OCI-LY7 (cell line): Measurements from ENCODE around the gene GPN1. TPM values are rescaled to one million over a fixed set of nuclear protein-coding genes. Genes with fewer than 3 reads are reported as not detected.

ENCODE experiments used
- BruUV-seq: library from RNA; stranded (reverse); fragments of 400-500 nt; replicated peaks from 2 replicates; lab custom pipeline; 2021; lab: Mats Ljungman, UMichigan
- CTCF ChIA-PET: fragments of 300-600 bp; sonication (Branson Sonifier 250); formaldehyde crosslinking; loops from one replicate; lab custom pipeline; 2022; ENCODE audit warnings: antibody characterized with exemption; ENCODE audit not compliant: unreplicated experiment; lab: Charles Lee
- POLR2A ChIA-PET: fragments of 300-600 bp; sonication (Branson Sonifier 250); formaldehyde crosslinking; loops from one replicate; lab custom pipeline; 2022; ENCODE audit warnings: antibody characterized with exemption; lab: Charles Lee
- DNase-seq: peaks from one replicate; pipeline ENCODE4 v3.0.0-alpha.2; 2015; ENCODE audit warnings: low spot score
- H2AFZ ChIP-seq: fragments of 200-600 bp; sonication (generic), shearing (Covaris generic); 2 replicates; pipeline ENCODE4 v1.6.1; 2014; ENCODE audit warnings: mild to moderate bottlenecking, antibody characterized with exemption, low read length, moderate library complexity
- H3K27ac ChIP-seq: fragments of 200-600 bp; sonication (generic); 2 replicates; pipeline ENCODE4 v1.5.1; 2014; ENCODE audit warnings: mixed run types, low read depth, mild to moderate bottlenecking, moderate library complexity, low read length, inconsistent platforms; ENCODE audit not compliant: poor library complexity, severe bottlenecking
- H3K36me3 ChIP-seq: fragments of 200-600 bp; sonication (generic); 2 replicates; pipeline ENCODE4 v1.6.1; 2014; ENCODE audit warnings: mild to moderate bottlenecking, antibody characterized with exemption, low read length, moderate library complexity, mixed read lengths; ENCODE audit not compliant: insufficient read depth
- H3K4me1 ChIP-seq: fragments of 200-600 bp; sonication (generic); 2 replicates; pipeline ENCODE4 v1.5.1; 2014; ENCODE audit warnings: mild to moderate bottlenecking, low read length; ENCODE audit not compliant: insufficient read depth, poor library complexity, severe bottlenecking
- H3K4me2 ChIP-seq: fragments of 200-600 bp; sonication (generic); 2 replicates; pipeline ENCODE4 v1.6.1; 2014; ENCODE audit warnings: mild to moderate bottlenecking, low read length
- H3K4me3 ChIP-seq: fragments of 200-600 bp; sonication (generic); 2 replicates; pipeline ENCODE4 v1.5.1; 2014; ENCODE audit warnings: mild to moderate bottlenecking, low read depth, low read length; ENCODE audit not compliant: poor library complexity, severe bottlenecking
- H3K79me2 ChIP-seq: fragments of 200-600 bp; sonication (generic); 2 replicates; pipeline ENCODE4 v1.6.1; 2016; ENCODE audit warnings: low read depth, mild to moderate bottlenecking, low read length, moderate library complexity, mixed read lengths; ENCODE audit not compliant: insufficient read depth
- H3K9me2 ChIP-seq: fragments of 200-600 bp; sonication (generic); 2 replicates; pipeline ENCODE4 v1.6.1; 2016; ENCODE audit warnings: mild to moderate bottlenecking, low read length, mixed read lengths; ENCODE audit not compliant: insufficient read depth
- H3K9me3 ChIP-seq: fragments of 200-600 bp; sonication (generic); 2 replicates; pipeline ENCODE4 v1.6.1; 2014; ENCODE audit warnings: mild to moderate bottlenecking, mixed run types, low read length, mixed read lengths
- H4K20me1 ChIP-seq: fragments of 200-600 bp; sonication (generic); 2 replicates; pipeline ENCODE4 v1.6.1; 2014; ENCODE audit warnings: mild to moderate bottlenecking, antibody characterized with exemption, low read length, moderate library complexity, mixed read lengths; ENCODE audit not compliant: insufficient read depth
- EZH2phosphoT487 ChIP-seq: fragments of 200-600 bp; sonication (generic); IDR thresholded peaks from 2 replicates; pipeline ENCODE4 v1.6.1; 2018; ENCODE audit warnings: low read depth, borderline replicate concordance, mild to moderate bottlenecking, mixed run types, antibody characterized with exemption, low read length, moderate library complexity, mixed read lengths
- intact Hi-C: fragments of 100-400 bp; cut with micrococcal nuclease; formaldehyde crosslinking; loops from one replicate; pipeline ENCODE4 v1.10.0; 2022; ENCODE audit not compliant: unreplicated experiment
- total RNA-seq, 2 experiments: library from RNA; depleted of rRNA in 1 of 2; stranded (reverse); fragments of >200 nt in 1 of 2; shearing (Covaris generic) in 1 of 2; gene quantifications; 2 replicates each; pipeline ENCODE4 v1.2.3, GENCODE V29; 2014 to 2022
- TF ChIP-seq, protein P1 (sequence below): fragments of 200-600 bp; sonication (generic); conservative IDR thresholded peaks from 2 replicates; pipeline ENCODE4 v1.5.1; 2014; ENCODE audit warnings: mild to moderate bottlenecking, antibody characterized with exemption, low read length, moderate library complexity, mixed read lengths

GPN1 gene
- total RNA-seq, 2 experiments from 2014 or later, result 31.1 to 36.6 TPM

DNA sequence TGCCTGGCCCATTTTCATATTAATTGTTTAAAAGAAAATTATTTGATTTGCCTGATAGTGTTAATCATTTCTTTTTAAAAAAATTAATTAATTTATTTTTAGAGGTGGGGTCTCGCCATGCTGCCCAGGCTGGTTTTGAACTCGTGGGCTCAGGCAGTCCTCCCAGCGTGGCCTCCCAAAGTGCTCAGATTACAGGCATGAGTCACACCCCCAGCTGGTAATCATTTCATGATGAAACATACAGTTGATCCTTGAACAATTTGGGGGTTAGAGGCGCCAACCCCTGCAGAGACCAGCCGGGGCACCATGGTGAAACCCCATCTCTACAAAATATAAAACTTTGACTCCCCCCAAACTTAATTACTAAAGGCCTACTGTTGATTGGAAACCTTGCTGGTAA lies 7.9 kb downstream of the GPN1 start:
- H3K4me3 ChIP-seq, result no peak overlapping the region
- intact Hi-C loops, result no loop called here
- H3K4me2 ChIP-seq, result no peak overlapping the region
- peaks cover 88% of the 10 kb centered on the region for H3K36me3 ChIP-seq
- no peaks in the 10 kb centered on the region for H3K9me2 ChIP-seq
- ChIA-PET CTCF (no interaction called here), POLR2A (no interaction called here)
- BruUV-seq, result no TSS peak
- H3K27ac ChIP-seq, result no peak overlapping the region
- no peak overlapping the region for H2AFZ ChIP-seq
- no peaks in the 10 kb centered on the region for H3K9me3 ChIP-seq
- no peaks in the 10 kb centered on the region for H3K79me2 ChIP-seq
- H3K4me1 ChIP-seq, result no peaks in the 10 kb centered on the region
- H4K20me1 ChIP-seq, result no peaks in the 10 kb centered on the region
- no peak for DNase-seq
- TF ChIP-seq EZH2phosphoT487, result no peak
- TF ChIP-seq, protein P1, sequence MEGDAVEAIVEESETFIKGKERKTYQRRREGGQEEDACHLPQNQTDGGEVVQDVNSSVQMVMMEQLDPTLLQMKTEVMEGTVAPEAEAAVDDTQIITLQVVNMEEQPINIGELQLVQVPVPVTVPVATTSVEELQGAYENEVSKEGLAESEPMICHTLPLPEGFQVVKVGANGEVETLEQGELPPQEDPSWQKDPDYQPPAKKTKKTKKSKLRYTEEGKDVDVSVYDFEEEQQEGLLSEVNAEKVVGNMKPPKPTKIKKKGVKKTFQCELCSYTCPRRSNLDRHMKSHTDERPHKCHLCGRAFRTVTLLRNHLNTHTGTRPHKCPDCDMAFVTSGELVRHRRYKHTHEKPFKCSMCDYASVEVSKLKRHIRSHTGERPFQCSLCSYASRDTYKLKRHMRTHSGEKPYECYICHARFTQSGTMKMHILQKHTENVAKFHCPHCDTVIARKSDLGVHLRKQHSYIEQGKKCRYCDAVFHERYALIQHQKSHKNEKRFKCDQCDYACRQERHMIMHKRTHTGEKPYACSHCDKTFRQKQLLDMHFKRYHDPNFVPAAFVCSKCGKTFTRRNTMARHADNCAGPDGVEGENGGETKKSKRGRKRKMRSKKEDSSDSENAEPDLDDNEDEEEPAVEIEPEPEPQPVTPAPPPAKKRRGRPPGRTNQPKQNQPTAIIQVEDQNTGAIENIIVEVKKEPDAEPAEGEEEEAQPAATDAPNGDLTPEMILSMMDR, result no peak

DNA sequence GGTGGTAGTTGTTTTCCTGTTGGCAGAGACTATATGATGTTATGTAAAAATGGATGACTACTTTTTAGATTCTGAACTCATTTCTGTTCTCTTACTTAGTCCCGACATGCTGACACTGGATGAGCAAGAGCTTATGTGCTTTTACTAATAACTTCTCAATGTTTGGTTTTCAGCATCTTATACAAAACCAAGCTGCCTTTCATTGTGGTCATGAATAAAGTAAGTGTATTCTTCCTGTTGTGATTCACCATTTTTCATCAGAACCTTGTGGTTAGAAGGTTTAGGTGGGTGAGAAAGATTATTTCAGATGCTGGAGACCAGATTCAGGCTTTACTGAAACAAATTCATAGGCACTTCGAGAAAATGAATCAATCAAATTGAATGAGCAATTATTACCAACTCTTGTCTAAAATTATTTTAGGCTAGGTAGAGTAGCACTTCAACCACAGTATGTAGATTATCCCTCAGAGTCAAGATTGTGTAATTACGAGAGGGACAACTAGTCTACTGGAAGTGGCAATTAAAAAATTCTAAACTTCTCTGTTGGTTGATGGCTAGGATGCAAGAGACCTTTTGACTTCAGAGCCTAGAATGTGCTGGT lies 9.3 kb downstream of the GPN1 start:
- CTCF ChIA-PET, result no interaction called here
- H3K4me2 ChIP-seq, result no peak overlapping the region
- no peak overlapping the region for H2AFZ ChIP-seq
- no peak for TF ChIP-seq EZH2phosphoT487
- TF ChIP-seq, protein P1, result no peak
- intact Hi-C loops, result no loop called here
- no peaks in the 10 kb centered on the region for H3K9me3 ChIP-seq
- POLR2A ChIA-PET, result interaction anchor here (1.0 kb wide), 1 partner anchor 10 kb away, joined by 4 read pairs; no protein-coding TSS in a partner anchor
- no peak overlapping the region for H3K4me3 ChIP-seq
- no peak overlapping the region for H3K27ac ChIP-seq
- no peak for DNase-seq
- no peaks in the 10 kb centered on the region for H3K9me2 ChIP-seq
- no TSS peak for BruUV-seq
- H3K4me1 ChIP-seq, result no peaks in the 10 kb centered on the region
- H3K79me2 ChIP-seq, result no peaks in the 10 kb centered on the region
- H3K36me3 ChIP-seq, result peaks cover 83% of the 10 kb centered on the region
- H4K20me1 ChIP-seq, result no peaks in the 10 kb centered on the region

- Histone ChIP-seq H2AFZ (no peak overlapping the region), H3K36me3 (peaks cover 82% of the 10 kb centered on the region), H3K27ac (no peak overlapping the region), H3K9me2 (no peaks in the 10 kb centered on the region), H3K4me1 (no peaks in the 10 kb centered on the region), H3K4me3 (no peak overlapping the region), H4K20me1 (no peaks in the 10 kb centered on the region), H3K9me3 (no peaks in the 10 kb centered on the region), H3K4me2 (no peak overlapping the region), H3K79me2 (no peaks in the 10 kb centered on the region)
- ChIA-PET CTCF (no interaction called here), POLR2A (interaction anchor here (0.6 to 1.0 kb wide), 2 partner anchors 10 to 48 kb away, joined by 3 to 4 read pairs; no protein-coding TSS in a partner anchor)
- TF ChIP-seq EZH2phosphoT487, result no peak
- TF ChIP-seq, protein P1, result no peak
- intact Hi-C loops, result no loop called here
- no peak for DNase-seq
- BruUV-seq, result no TSS peak
Measured at GRCh38 chr2:27638709-27639108, 9.9 kb downstream of the GPN1 start.
